ENCODE data around the gene SLC19A3. TPM values are rescaled to one million over a fixed set of nuclear protein-coding genes. Genes with fewer than 3 reads are reported as not detected.
"Not testable (repeated sequence)": the region's sequence is repeated elsewhere in the genome, so short reads cannot be mapped to it uniquely, and the experiment has no call there.

Gene SLC19A3
- 1.9 TPM for total RNA-seq

DNA sequence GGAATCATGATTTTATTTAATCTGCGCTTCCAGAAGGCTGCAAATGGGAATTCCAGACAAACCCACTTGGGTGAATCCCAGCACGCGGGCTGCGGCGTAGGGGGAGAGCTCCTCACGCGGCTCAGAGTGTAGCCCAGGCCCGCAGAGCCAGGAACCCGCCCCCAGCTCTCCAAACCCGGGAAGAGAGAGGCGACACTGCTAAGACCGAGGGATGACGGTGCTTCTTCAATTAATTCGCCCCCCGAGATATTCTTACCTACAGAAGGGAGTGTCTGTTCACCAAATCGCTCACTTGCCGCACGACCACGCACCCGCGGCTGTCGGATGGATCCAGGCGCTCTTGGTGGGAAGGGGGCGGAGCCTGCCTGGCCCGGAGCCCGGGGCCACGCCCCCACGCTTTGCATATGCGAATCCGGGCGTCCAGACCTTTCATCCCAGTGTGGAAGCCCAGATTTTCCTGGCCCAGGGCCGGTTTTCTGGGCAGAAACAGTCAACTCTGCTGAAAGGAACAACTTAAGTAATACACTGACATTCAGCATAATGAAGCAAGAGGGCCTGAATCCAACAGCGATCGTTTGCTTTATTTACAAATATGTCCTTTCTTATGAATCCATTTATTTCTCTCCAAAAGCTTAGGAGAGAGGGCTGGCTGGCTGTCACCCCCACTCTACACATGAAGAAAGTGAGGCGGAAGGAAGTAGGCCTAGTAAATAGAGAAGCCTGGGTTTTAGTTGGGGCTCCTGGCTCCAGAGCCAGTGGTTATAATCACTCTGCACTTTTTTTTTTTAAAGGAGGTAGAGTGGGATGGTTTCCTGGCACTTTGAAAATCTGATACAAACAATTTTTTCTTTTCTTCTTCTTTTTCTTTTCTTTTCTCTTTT, at the start of gene SLC19A3:
Gene SLC19A3 (minus strand): TSS at position 342 of the 881 bp plus-strand sequence. CDS start 15,710 bp downstream, outside the sequence.
- DNase-seq (ENCODE audit: low spot score): peak; percentile 77

DNA sequence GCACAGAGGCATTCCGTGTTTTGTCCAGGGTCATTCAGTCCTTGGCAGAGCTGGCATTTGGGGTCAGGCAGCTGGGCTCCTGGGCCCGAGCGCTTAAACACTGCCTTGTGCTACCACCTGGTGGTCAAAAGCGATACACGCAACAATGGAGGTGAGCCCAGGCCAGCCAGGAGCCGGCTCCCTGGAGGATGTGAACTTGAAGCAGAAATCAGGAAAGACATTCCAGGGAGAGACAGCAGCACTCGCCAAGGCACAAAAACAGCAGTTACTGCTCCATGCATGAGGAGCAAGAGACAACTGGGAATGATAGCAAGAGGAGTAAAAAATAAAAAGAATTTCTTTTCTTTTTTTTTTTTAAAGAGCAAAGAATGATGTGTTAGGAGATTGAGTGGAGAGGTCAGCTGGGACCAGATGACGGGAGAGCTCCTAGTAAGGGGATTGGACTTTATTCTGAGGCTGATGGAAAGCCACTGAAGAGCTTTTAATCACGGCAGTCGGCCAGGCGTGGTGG, 48.6 kb upstream of the SLC19A3 start:
- peak; percentile 75 for DNase-seq (ENCODE audit: low spot score)

DNA sequence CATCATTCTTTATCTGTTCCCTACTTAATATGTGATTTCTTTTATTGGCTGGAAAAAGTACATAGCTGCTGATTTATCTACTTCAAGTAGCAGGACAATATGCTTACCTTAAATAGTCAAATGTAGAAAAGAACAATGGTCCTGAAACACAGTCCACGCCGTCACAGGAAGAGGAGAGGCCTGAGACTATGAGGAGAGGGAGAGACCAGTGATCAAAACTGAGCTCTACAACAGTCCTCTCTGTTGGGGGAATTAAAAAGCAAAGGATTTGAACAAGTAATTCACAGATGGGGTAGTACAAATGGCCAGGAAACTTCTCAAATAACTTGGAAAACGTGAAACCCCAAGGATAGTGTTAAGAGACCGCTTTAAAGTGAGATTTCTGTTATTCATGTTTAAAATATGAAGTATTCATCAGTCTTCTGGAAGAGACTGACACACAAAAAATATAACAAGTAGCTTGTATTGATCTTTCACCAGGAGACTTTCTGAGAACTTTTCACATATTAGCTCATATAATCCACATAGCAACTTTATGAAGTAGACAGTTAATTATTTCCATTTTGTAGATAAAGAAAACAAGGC, 48.1 kb upstream of the SLC19A3 start:
- DNase-seq (ENCODE audit: low spot score): no peak

DNA sequence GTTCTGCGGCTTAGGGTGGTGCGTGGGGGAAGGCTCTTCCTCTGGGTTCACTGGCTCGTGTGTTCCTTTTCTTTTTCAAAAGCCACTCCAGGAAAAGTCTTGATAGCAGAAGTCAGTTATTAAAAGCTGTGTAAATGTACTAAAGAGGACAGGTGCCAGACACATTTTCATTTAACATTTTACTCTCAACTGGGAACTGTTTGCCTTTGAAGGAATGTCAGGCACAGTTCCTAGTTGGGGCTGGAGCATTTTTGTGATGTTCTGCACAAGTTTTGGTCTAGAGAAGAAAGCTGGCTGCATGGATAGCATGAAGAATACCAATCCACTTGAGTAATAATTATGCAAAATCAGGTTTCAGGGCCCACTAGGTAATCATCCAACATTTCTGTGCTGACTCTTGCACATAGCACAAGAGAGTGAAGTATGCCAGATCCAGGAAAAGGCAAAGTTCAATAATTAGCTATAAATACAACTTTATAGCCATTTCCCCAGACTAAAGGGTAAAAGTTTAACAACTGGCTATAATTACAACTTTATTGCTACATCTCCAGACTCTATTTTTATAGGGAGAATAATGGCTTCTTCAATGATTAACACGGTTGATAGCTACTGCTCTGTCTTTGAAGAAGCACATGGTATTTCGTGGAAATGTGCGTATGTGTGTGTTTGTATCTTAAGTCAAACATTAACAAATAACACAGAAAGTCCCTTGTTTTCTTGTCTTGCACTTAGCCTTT, 44.1 kb upstream of the SLC19A3 start:
- DNase-seq (ENCODE audit: low spot score): no peak

DNA sequence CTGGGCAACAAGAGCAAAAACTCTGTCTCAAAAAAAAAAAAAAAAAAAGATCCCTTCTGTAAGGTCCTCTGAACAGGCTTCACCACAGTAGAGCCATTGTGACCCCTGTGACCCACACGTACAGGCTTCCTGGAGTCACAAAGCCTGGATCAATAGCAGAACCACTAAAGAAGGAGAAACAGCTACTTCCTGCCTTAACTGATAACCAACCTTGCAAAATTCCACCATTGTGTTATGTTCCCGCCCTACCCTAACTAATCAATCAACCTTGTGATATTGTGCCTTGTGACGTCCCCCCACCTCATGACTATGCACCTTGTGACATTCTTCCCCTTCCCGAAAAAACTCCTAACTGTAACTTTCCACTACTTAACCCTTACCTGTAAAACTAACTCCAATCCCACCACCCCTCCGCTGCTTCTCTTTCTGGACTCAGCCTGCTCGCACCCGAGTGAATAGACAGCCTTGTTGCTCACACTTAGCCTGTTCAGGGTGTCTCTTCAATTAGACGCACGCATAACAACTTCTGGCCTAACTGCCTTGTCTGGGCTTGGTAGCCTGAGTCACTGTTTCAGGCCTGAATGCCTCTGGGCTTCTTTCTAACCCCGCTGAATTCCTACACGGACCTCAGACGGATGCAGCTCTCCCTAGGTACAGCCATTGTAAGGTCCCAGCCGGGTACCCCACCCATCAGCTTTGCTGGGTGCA, 41.7 kb upstream of the SLC19A3 start:
- no peak for DNase-seq (ENCODE audit: low spot score)

DNA sequence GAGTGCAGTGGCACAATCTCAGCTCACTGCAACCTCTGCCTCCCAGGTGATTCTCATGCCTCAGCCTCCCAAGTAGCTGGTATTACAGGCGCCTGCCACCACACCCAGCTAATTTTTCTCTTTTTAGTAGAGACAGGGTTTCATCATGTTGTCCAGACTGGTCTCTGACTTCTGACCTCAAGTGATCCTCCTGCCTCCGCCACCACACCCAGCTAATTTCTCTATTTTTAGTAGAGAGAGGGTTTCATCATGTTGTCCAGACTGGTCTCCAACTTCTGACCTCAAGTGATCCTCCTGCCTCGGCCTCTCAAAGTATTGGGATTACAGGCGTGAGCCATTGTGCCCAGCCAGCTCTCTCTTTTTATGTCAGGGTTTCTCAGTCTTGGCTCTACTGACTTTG, 38.4 kb upstream of the SLC19A3 start:
- DNase-seq (ENCODE audit: low spot score): not testable (repeated sequence)

DNA sequence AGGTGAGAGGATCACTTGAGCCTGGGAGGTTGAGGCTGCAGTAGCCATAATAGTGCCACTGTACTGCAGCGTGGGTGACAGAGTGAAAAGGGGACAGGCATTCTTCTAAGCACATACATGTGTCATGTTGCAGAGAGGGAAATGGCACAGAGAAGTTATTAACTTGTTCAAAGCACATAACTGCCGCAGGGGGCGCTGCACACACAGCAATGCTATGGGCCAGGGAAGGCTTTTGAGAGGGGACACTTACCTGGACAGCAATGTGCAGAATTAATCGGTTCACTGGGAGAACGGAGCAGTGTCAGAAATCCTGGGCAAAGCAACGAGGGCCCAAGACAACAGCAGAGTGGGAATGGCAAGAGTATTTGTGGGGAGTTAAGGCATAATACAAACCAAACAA, 30.3 kb upstream of the SLC19A3 start:
- no peak for DNase-seq (ENCODE audit: low spot score)

DNA sequence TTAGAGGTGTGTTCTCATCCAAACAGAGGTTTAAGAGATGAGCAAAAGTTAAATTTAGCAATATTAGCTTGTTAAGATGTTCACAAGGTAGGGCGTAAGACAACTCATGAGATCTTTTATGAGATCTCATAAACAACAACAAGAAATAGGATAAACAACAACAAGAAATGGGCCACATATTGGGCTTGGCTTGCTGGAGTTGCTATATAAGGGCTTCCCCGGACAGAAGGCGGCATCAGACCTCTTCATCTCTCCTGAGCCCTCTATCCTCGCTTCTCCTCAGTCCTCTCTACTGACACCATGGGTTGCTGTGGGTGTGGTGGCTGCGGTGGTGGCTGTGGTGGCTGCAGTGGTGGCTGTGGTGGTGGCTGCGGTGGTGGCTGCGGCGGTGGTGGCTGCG, 27.8 kb upstream of the SLC19A3 start, which contains the start of gene SCYGR8:
Gene SCYGR8 (plus strand): TSS at position 301 of the 400 bp plus-strand sequence. CDS start 0 bp downstream, at position 301.
- no peak for DNase-seq (ENCODE audit: low spot score)

DNA sequence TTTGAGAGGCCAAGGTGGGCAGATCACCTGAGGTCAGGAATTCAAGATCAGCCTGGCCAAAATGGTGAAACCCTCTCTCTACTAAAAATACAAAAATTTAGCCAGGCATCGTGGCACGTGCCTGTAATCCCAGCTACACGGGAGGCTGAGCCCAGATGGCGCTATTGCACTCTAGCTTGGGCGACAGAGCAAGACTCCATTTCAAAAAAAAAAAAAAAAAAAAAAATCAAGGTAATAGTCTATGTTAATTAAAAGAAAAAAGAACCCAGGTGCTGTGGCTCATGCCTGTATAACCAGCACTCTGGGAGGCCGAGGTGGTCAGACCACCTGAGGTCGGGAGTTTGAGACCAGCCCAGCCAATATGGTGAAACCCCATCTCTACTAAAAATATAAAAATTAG, 22.9 kb upstream of the SLC19A3 start:
- DNase-seq (ENCODE audit: low spot score): not testable (repeated sequence)

DNA sequence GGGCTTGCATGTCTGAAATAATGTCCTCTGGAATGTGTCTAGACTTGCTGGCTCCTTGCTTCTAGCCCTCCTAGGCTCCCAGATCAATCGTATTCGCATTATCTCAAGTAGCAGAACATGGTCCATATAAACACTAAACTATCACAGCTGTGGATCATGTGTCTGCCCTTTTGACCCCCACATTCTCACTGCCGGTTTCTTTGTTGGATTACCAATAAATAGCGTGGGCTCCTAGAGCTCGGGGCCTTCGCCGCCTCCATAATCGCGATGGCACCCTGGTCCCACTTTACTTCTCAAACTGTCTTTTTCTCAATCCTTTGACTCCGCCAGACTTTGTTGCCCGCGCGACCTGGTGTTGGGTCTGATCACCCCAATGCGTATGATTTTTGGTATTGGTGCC, 21.5 kb upstream of the SLC19A3 start:
- no peak for DNase-seq (ENCODE audit: low spot score)

DNA sequence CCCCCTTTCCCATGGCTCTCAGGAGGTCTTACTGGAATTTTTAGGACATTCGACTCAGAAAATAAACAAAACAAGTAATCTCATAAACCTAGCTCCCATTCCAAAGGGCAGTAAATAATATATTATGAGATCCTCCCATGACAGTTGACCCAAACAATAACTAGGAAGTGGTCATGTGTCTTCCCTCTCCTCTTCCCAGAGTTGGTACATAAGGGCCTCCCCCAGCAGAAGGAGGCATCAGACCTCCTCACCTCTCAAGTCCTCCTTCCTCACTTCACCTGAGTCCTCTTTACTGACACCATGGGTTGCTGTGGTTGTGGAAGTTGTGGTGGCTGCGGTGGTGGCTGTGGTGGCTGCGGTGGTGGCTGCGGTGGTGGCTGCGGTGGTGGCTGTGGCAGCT, 10.2 kb upstream of the SLC19A3 start, which contains the start of gene SCYGR7:
Gene SCYGR7 (plus strand): TSS at position 301 of the 400 bp plus-strand sequence. CDS start 0 bp downstream, at position 301.
- DNase-seq (ENCODE audit: low spot score): no peak

DNA sequence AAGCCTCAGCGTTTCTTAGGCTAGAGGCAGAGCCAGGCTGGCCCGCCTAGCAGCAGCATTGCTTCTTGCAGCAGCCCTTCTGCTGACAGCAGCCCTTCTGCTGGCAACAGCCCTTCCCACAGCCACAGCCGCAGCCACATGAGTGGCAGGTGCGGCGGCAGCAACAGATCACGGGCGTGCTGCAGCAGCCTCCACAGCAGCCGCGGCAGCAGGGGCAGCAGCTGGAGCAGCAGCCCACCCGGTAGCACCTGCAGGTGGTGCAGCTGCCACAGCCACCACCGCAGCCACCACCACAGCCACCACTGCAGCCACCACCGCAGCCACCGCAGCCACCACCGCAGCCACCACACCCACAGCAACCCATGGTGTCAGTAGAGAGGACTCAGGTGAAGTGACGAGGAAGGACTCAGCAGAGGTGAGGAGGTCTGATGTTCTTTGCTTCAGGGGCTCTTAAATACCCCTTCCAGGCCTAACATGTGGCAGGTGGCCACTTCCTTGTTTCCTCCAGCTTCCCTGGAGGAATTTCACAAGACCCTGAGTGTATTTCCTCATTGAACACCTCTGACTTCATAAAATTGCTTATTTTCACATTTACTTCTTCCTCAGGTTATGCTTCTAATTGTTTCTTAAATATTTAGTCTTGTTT, 6.7 kb upstream of the SLC19A3 start, which contains the start of gene SCYGR6:
Gene SCYGR6 (minus strand): TSS at position 364 of the 646 bp plus-strand sequence. CDS start 0 bp downstream, at position 364.
- DNase-seq (ENCODE audit: low spot score): no peak

DNA sequence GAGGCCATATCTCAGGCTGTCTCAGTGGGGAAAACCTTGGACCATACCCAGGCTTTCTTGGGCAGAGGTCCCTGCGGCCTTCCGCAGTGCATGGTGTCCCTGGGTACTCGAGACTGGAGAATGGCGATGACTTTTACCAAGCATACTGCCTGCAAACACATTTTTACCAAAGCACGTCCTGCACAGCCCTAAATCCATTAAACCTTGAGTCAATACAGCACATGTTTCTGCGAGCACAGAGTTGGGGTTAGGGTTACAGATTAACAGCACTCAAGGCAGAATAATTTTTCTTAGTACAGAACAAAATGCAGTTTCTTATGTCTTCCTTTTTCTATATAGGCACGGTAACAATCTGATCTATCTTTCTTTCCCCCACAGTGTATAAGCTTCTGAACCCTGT, 5.0 kb upstream of the SLC19A3 start:
- not testable (repeated sequence) for DNase-seq (ENCODE audit: low spot score)

DNA sequence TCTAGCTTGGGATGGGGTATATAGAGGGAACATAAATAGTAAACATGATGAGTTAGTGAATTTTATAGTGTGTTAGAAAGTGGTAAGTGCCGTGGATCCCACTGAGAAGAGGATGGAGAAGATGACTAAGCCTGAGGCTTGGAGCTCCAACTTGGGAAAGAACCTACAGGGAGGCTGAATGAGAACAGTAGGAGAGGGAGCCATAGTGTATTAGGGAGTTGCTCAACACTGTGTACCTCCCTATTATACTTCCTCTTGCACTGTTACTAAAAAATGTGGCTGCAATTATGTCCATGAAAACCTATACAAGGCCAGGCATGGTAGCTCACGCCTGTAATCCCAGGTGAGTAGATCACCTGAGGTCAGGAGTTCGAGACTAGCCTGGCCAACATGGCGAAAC, 2.9 kb upstream of the SLC19A3 start:
- DNase-seq (ENCODE audit: low spot score): no peak

DNA sequence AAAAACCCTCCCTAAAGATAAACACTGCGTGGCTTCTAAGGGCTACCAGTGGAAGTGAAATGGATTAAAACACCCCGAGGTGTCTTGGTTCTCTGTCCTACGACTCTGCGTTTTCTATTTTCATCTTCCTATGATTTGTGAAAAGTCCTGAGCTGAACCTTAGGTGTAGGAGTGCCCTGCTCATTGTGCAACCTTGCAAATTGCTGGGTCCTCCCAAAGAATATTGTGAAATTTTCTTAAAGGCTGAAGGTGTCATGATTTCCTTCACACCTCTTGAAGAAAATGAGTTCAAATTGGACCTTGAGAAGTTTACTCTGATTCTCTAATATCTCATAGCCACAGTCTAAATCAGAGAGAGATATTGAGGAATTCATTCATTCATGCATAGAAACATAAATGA, 1.8 kb upstream of the SLC19A3 start:
- DNase-seq (ENCODE audit: low spot score): no peak

DNA sequence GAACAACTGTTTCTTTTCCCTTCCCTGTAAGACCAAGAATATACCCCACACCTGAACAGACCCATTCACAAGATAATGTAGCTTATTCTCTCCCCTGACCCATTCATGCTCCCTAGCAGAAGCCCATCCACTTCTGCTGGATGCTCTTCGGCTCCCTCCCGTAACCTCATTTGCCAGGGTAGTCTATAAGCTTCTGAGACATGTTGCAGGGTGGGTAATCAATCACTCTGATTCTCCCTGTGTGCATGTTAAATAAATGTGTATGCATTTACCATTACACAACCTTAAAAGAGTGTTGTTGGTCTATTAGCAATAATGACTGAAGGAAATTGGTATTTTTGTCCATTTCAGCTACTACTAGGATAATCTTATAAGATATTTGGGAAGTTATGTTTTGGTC, 1.3 kb downstream of the SLC19A3 start:
- DNase-seq (ENCODE audit: low spot score): no peak

DNA sequence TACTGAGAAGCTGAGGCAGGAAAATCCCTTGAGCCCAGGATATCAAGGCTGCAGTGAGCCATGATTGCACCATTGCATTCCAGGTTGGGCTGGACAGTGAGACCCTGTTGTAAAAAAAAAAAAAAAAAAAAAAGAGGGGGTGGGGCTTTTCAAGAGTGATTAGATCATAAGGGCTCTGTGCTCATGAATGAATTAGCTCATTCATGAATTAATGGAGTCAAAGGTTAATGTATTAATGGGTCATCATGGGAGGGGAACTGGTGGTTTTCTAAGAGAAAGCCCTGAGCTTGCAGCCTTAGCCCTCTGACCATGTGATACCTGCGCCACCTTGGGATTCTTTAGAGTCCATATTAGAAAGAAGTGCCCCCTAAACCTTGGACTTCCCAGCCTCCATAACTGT, 4.5 kb downstream of the SLC19A3 start:
- DNase-seq (ENCODE audit: low spot score): no peak

DNA sequence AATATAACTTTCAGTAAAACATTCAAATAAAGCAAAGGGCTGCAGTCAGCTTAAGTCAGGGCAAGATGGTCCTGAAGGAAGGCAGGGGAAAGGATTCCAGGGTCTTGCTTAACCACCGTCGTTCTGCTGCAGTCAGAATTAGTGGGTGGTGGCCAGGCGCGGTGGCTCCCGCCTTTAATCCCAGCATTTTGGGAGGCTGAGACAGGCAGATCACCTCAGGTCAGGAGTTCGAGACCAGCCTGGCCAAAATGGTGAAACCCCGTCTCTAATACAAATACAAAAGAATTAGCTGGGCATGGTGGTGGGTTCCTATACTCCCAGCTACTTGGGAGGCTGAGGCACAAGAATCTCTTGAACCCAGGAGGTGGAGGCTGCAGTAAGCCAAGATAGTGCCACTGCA, 6.8 kb downstream of the SLC19A3 start:
- no peak for DNase-seq (ENCODE audit: low spot score)

DNA sequence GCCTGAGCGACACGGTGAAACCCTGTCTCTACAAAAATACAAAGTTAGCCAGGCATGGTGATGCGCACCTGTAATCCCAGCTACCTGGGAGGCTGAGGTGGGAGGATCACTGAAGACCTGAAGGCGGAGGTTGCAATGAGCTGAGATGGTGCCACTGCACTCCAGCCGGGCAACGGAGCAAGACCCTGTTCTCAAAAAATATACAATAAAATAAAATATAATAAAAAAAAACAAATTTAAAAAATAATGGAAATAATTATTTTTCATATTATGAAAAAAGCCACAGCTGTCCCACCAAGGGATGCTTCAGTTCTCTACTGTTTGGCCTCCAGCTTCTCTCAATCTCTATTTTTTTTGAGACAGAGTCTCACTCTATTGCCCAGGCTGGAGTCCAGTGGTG, 10.4 kb downstream of the SLC19A3 start:
- DNase-seq (ENCODE audit: low spot score): no peak

DNA sequence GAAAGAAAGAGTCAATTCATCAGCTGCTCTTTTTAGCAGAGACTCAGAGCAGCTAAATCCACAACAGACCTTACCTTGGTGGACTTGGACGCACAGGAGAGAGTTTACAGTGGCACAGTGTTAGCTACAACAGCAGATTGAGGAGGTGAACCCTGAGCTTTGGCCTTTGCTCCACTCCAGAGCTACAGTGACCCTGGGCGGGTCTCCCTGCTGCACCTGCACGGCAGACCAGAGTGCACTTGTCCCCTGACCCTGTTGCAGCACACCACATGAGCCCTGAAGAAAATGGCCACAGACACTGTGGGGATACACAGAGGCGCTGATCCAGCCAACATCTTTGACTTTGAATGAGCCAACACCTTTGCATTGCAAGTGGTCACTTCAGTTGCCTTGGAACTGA, 11.0 kb downstream of the SLC19A3 start:
- no peak for DNase-seq (ENCODE audit: low spot score)

DNA sequence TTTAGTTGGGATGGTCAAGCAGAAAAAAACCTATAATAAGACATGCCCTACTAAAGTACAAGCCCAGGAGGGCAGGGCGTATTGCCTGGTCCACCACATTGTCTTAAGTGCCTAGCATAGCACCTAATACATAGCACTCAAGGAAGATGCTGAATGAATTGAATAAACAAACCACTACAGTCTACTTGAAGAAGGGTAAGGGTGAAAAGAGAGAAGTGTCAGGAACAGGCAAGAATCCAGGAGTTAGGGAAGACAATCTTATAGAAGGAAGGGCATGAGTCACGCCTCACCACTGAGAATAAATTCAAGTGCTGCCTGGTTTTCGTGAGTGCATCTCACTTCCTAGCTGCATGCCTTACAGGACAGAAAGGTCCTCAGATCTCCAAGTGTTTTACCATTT, 13.9 kb downstream of the SLC19A3 start:
- DNase-seq (ENCODE audit: low spot score): no peak
